ENCODE measurements around the gene CGB2.
"Not testable (repeated sequence)": the region's sequence is repeated elsewhere in the genome, so short reads cannot be mapped to it uniquely, and the experiment has no call there.

The CGB2 gene

DNA sequence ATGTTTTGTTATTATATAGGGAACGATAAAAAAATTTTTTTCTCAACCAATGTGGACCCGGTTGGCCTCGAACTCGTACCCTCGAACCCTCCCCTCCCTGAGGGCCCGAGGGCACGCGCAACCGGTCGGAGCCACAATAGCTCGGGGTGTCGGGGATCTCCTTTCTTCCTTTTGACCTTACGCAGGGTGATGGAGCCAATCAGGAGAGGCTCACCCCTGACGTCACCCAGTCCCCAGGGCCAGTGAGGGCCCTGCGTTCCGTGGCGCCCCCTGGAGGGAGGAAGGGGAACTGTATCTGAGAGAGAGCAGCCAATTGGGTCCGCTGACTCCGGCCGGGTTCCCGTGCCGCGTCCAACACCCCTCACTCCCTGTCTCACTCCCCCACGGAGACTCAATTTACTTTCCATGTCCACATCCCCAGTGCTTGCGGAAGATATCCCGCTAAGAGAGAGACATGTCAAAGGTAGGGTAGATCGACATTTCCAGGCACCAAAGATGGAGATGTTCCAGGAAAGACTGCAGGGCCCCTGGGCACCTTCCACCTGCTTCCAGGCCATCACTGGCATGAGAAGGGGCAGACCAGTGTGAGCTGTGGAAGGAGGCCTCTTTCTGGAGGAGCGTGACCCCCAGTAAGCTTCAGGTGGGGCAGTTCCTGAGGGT is at the start of gene CGB2:
CGB2 (plus strand) TSS at position 249 of the 660 bp plus-strand sequence; CDS start at position 455, 206 bp downstream.
- DNase-seq (ENCODE audit: low read depth); H3K27me3 ChIP-seq (replicated peaks; ENCODE audit: control insufficient read depth, insufficient read depth, low read length); H3K9ac ChIP-seq (ENCODE audit: low read length); H3K9me3 ChIP-seq (ENCODE audit: control insufficient read depth, low read length); H3K4me1 ChIP-seq (ENCODE audit: control insufficient read depth, insufficient read depth, low read length); H3K4me3 ChIP-seq (ENCODE audit: low read length); H3K36me3 ChIP-seq (ENCODE audit: control insufficient read depth, insufficient read depth, low read length, severe bottlenecking): not testable (repeated sequence)

DNA sequence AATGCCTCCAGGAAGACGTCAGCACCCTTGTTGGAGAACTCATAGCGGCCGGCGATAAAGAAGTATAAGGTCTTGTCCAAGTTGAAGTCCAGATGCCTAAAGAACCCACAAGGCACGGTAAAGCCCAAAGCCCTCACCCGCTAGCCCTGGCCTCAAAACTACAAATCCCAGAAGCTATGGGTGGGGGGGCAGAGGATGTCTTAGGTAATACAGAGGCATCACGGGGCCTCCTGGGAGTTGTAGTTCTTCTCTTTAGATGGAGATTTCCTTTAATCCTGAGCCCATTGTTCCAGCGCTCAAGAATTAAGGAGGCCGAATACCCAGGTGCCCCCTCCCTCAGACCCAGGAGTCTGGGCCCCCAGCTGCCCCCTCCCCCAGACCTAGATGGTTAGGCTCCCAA is 49.4 kb upstream of the CGB2 start:
- peaks cover 79% of the 10 kb centered on the region for H3K36me3 ChIP-seq (ENCODE audit: control insufficient read depth, insufficient read depth, low read length, severe bottlenecking)
- H3K9ac ChIP-seq (ENCODE audit: low read length): no peak overlapping the region
- DNase-seq (ENCODE audit: low read depth): no peak
- no peak overlapping the region for H3K4me3 ChIP-seq (ENCODE audit: low read length)
- no peaks in the 10 kb centered on the region for H3K27me3 ChIP-seq (replicated peaks; ENCODE audit: control insufficient read depth, insufficient read depth, low read length)
- no peaks in the 10 kb centered on the region for H3K9me3 ChIP-seq (ENCODE audit: control insufficient read depth, low read length)
- H3K4me1 ChIP-seq (ENCODE audit: control insufficient read depth, insufficient read depth, low read length): no peaks in the 10 kb centered on the region

DNA sequence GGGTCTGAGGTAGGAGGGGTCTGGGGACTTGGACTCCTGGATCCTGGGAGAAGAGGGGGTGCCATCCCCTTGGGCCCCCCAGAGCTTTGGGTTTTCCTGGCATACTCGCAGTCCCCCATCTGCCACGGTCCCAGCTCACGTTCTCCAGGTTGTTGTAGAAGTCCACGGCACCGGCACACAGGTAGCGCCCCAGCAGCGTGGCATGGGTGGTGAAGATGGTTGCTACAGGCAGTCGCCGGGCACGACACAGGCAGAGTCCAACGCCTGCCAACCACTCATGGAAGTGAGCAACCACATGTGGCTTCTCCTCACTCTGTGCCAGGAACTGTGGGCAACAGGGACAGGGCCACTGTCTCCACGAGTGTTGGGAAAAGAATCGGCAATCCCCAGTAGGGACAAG is 46.0 kb upstream of the CGB2 start:
- Histone ChIP-seq H3K36me3 (ENCODE audit: control insufficient read depth, insufficient read depth, low read length, severe bottlenecking) (peaks cover 71% of the 10 kb centered on the region), H3K27me3 (replicated peaks; ENCODE audit: control insufficient read depth, insufficient read depth, low read length) (no peaks in the 10 kb centered on the region), H3K9ac (ENCODE audit: low read length) (no peak overlapping the region), H3K9me3 (ENCODE audit: control insufficient read depth, low read length) (no peaks in the 10 kb centered on the region), H3K4me1 (ENCODE audit: control insufficient read depth, insufficient read depth, low read length) (peaks cover 12% of the 10 kb centered on the region), H3K4me3 (ENCODE audit: low read length) (no peak overlapping the region)
- DNase-seq (ENCODE audit: low read depth): no peak

DNA sequence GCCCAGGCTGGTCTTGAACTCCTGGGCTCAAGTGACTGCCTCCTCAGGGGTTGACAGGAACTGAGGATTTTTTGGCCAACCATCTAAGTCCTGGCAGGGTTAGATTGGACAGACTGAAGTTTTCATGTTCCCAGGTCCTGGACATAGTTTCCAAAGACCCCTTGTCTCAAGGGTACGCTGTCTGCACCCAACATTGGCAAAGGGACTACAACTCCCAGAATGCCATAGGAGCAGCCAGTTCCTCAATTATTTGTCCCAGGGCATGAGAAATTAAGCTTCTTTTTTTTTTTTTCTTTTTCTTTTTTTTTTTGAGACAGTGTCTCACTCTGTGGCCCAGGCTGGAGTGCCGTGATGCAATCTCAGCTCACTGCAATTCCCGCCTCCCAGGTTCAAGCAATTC is 45.5 kb upstream of the CGB2 start:
- Histone ChIP-seq H3K4me1 (ENCODE audit: control insufficient read depth, insufficient read depth, low read length) (peaks cover 17% of the 10 kb centered on the region), H3K36me3 (ENCODE audit: control insufficient read depth, insufficient read depth, low read length, severe bottlenecking) (peaks cover 70% of the 10 kb centered on the region), H3K27me3 (replicated peaks; ENCODE audit: control insufficient read depth, insufficient read depth, low read length) (no peaks in the 10 kb centered on the region), H3K9me3 (ENCODE audit: control insufficient read depth, low read length) (no peaks in the 10 kb centered on the region), H3K4me3 (ENCODE audit: low read length) (no peak overlapping the region), H3K9ac (ENCODE audit: low read length) (no peak overlapping the region)
- no peak for DNase-seq (ENCODE audit: low read depth)

DNA sequence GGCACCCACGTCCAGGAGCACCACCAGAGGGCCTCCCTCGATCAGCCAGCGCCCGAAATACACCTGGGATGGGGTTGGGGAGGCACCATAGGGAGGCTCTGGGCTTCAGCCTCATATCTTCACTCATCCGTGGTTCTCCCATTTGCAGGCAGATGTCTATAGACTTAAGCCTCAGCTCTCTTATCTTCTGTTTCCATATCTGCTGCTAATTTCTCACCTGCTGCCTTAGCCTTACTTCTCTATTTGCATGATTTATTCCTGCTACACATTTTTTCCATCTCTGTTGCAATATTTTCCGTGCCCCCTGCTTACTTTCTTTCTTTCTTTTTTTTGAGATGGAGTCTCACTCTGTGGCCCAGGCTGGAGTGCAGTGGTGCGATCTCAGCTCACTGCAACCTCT is 44.4 kb upstream of the CGB2 start:
- no peaks in the 10 kb centered on the region for H3K27me3 ChIP-seq (replicated peaks; ENCODE audit: control insufficient read depth, insufficient read depth, low read length)
- H3K9me3 ChIP-seq (ENCODE audit: control insufficient read depth, low read length): no peaks in the 10 kb centered on the region
- no peak overlapping the region for H3K4me3 ChIP-seq (ENCODE audit: low read length)
- H3K9ac ChIP-seq (ENCODE audit: low read length): peak overlapping the region; percentile 0
- no peak for DNase-seq (ENCODE audit: low read depth)
- peaks cover 23% of the 10 kb centered on the region for H3K4me1 ChIP-seq (ENCODE audit: control insufficient read depth, insufficient read depth, low read length)
- peaks cover 59% of the 10 kb centered on the region for H3K36me3 ChIP-seq (ENCODE audit: control insufficient read depth, insufficient read depth, low read length, severe bottlenecking)

DNA sequence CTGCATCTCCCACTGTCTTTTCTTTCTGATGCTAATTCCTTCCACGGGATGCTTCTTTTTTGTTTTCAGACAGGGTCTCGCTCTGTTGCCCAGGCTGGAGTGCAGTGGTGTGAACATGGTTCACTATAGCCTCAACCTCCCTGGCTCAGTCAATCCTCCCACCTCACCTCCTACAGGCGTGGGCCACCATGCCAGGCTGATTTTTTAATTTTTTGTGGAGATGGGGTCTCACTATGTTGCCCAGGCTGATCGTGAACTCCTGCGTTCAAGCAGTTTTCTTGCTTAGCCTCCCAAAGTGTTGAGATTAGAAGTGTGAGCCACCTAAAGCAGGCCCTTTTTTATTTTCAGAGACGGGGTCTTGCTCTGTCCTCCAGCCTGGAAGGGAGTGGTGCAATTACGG is 43.4 kb upstream of the CGB2 start:
- H3K4me3 ChIP-seq (ENCODE audit: low read length): no peak overlapping the region
- no peaks in the 10 kb centered on the region for H3K9me3 ChIP-seq (ENCODE audit: control insufficient read depth, low read length)
- H3K4me1 ChIP-seq (ENCODE audit: control insufficient read depth, insufficient read depth, low read length): peaks cover 23% of the 10 kb centered on the region
- no peaks in the 10 kb centered on the region for H3K27me3 ChIP-seq (replicated peaks; ENCODE audit: control insufficient read depth, insufficient read depth, low read length)
- no peak for DNase-seq (ENCODE audit: low read depth)
- H3K36me3 ChIP-seq (ENCODE audit: control insufficient read depth, insufficient read depth, low read length, severe bottlenecking): peaks cover 50% of the 10 kb centered on the region
- H3K9ac ChIP-seq (ENCODE audit: low read length): no peak overlapping the region

DNA sequence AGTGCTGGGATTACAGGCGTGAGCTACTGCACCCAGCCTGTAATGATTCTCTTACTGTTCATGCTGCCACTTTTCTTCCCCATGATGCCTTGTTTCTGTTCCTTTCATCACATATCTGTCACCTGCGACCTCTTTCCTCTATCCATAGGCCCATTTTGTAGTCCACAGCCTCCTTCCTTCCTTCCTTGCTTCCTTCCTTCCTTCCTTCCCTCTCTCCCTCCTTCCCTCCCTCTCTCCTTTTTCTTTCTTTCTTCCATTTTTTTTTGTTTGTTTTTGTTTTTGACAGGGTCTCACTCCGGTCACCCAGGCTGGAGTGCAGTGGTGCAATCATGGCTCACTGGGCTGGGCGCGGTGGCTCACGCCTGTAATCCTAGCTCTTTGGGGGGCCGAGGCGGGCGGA is 42.8 kb upstream of the CGB2 start:
- peaks cover 23% of the 10 kb centered on the region for H3K4me1 ChIP-seq (ENCODE audit: control insufficient read depth, insufficient read depth, low read length)
- H3K36me3 ChIP-seq (ENCODE audit: control insufficient read depth, insufficient read depth, low read length, severe bottlenecking): peaks cover 44% of the 10 kb centered on the region
- DNase-seq (ENCODE audit: low read depth): no peak
- H3K9ac ChIP-seq (ENCODE audit: low read length): no peak overlapping the region
- no peaks in the 10 kb centered on the region for H3K27me3 ChIP-seq (replicated peaks; ENCODE audit: control insufficient read depth, insufficient read depth, low read length)
- no peak overlapping the region for H3K4me3 ChIP-seq (ENCODE audit: low read length)
- no peaks in the 10 kb centered on the region for H3K9me3 ChIP-seq (ENCODE audit: control insufficient read depth, low read length)

DNA sequence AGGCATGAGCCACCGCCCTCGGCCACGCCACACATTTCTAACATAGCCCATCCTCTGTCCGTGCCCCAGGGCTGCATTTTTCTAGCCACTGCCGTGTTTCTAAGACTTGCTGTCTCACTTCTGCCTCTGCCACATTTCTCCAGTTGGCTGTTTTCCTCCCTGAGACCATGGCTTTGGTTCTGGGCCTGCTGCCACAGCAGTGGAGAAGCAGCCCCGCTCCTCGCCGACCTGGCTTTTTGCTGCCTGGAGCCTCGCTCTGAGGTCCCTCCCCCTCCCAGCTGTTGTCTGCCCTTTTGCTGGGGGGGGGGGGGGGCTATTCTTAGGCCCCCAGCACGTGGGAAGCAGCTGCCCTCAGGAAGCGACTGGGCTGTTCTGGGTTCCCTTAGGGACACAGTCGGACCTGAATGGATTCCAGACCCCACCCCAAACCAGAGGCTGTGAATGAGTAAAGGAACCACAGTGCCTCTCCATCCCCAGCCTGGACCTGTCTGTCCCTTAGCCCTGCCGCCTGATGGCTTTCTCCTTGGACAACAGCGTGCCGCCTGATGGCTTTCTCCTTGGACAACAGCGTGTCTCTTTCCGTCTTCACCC is 41.9 kb upstream of the CGB2 start:
- Histone ChIP-seq H3K9ac (ENCODE audit: low read length) (peak overlapping the region; percentile 100), H3K36me3 (ENCODE audit: control insufficient read depth, insufficient read depth, low read length, severe bottlenecking) (peaks cover 39% of the 10 kb centered on the region), H3K4me1 (ENCODE audit: control insufficient read depth, insufficient read depth, low read length) (peaks cover 29% of the 10 kb centered on the region), H3K27me3 (replicated peaks; ENCODE audit: control insufficient read depth, insufficient read depth, low read length) (no peaks in the 10 kb centered on the region), H3K4me3 (ENCODE audit: low read length) (peak overlapping the region; percentile 99), H3K9me3 (ENCODE audit: control insufficient read depth, low read length) (no peaks in the 10 kb centered on the region)
- DNase-seq (ENCODE audit: low read depth): no peak

DNA sequence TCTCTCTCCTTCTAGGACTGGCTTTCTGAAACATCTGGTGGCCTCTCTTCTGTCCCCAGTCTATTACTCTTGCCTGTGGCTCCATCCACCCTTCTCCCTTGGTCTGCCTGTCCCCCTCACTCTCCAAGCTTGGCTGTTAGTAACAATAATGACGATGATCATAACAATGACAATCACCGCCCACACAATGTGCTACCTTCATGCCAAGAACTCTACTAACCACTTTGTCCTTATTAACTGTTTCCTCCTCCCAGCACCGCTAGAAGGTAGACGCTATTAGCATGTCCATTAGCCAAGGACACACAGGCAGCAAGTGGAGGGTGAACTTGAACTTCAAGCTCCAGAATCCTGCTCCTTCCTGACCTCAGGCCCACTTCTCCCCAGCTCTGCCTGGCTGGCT is 41.3 kb upstream of the CGB2 start:
- Histone ChIP-seq H3K4me1 (ENCODE audit: control insufficient read depth, insufficient read depth, low read length) (peaks cover 34% of the 10 kb centered on the region), H3K27me3 (replicated peaks; ENCODE audit: control insufficient read depth, insufficient read depth, low read length) (no peaks in the 10 kb centered on the region), H3K9ac (ENCODE audit: low read length) (peak overlapping the region; percentile 100), H3K9me3 (ENCODE audit: control insufficient read depth, low read length) (no peaks in the 10 kb centered on the region), H3K4me3 (ENCODE audit: low read length) (peak overlapping the region; percentile 99), H3K36me3 (ENCODE audit: control insufficient read depth, insufficient read depth, low read length, severe bottlenecking) (peaks cover 33% of the 10 kb centered on the region)
- DNase-seq (ENCODE audit: low read depth): no peak

DNA sequence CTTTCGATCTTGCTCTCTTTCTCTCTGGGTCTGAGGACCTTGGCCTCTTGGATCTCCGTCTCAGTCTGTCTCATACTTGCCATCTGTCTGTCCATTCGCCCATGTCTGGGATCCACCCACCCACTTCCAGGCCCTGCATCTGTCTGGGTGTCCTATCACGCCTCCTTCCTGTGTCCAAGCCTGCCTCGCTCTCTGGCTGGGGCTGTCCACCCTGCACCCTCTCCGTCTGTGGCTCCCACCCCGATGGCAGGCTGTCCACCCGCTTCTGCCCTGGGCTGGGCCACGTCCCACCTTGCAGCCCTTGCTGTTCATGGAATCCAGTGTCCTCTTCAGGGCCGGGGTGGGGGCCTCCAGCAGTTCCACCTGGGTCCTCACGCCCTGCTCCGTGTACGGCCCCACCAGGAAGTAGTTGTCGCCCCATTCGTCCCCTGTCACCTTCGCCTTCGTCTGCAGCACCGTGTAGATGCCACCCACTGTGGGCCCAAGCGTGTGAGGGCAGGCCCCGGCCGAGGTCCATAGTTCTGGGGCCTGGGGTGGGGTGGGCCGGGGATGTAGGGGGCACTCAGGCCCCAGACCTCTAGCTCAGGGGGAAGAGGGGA is 40.6 kb upstream of the CGB2 start:
- H3K4me3 ChIP-seq (ENCODE audit: low read length): peak overlapping the region; percentile 99
- no peak for DNase-seq (ENCODE audit: low read depth)
- H3K9me3 ChIP-seq (ENCODE audit: control insufficient read depth, low read length): no peaks in the 10 kb centered on the region

DNA sequence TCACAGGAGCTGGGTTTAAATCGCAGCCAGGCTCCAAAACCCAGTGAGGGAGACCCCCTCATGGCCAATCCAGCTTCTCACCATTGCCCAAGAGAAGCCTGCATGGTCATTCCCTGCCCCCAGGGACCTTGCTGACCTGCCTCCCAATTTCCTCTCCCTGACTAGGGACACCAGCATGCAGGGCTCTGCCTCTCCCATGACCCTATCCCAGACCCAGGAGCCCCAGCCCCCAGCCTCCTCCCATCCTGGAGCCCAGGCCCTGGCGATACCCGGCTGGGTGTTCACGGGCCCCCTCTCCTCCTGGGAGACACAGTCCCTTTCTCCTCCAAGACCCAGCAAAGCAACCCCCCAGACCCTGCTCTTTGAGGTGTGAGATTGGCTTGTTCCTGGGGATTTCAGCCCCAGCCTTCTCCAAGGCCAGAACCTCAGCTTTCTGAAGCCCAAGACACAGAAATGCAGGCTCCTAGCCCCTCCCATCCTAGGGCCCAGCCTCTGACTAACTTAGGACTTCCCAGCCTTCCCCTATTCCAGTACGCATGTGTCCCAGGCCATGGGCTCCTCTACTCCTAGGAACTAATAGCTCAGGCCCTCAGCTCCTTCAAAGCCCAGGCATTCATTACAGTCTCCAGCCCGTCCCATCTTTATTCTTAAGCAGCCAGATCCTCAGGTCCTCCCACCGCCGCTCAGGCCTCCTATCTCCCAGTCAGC is 39.7 kb upstream of the CGB2 start:
- DNase-seq (ENCODE audit: low read depth): peak; percentile 90
- peak overlapping the region; percentile 99 for H3K4me3 ChIP-seq (ENCODE audit: low read length)

More for the DNA sequence above, 40.6 kb upstream of the CGB2 start:
- peak overlapping the region; percentile 100 for H3K9ac ChIP-seq (ENCODE audit: low read length)
- peaks cover 34% of the 10 kb centered on the region for H3K4me1 ChIP-seq (ENCODE audit: control insufficient read depth, insufficient read depth, low read length)
- H3K36me3 ChIP-seq (ENCODE audit: control insufficient read depth, insufficient read depth, low read length, severe bottlenecking): peaks cover 26% of the 10 kb centered on the region
- H3K27me3 ChIP-seq (replicated peaks; ENCODE audit: control insufficient read depth, insufficient read depth, low read length): no peaks in the 10 kb centered on the region

More for the DNA sequence above, 39.7 kb upstream of the CGB2 start:
- H3K9me3 ChIP-seq (ENCODE audit: control insufficient read depth, low read length): no peaks in the 10 kb centered on the region
- H3K27me3 ChIP-seq (replicated peaks; ENCODE audit: control insufficient read depth, insufficient read depth, low read length): no peaks in the 10 kb centered on the region
- H3K36me3 ChIP-seq (ENCODE audit: control insufficient read depth, insufficient read depth, low read length, severe bottlenecking): peaks cover 17% of the 10 kb centered on the region
- H3K4me1 ChIP-seq (ENCODE audit: control insufficient read depth, insufficient read depth, low read length): peaks cover 34% of the 10 kb centered on the region
- peak overlapping the region; percentile 100 for H3K9ac ChIP-seq (ENCODE audit: low read length)

Data from adipocyte (in vitro differentiated cells).